GM12878 (cell line): ENCODE measurements around the gene ITSN1. TPM values are rescaled to one million over a fixed set of nuclear protein-coding genes. Genes with fewer than 3 reads are reported as not detected.

Source experiments
- ATAC-seq: fragments of 200-7000 bp; cut with Tn5 transposase; 3 replicates; pipeline ENCODE4 v1.9.1; 2020; ENCODE audit warnings: mild to moderate bottlenecking, moderate library complexity
- BruUV-seq: library from RNA; stranded (reverse); fragments of 400-500 nt; replicated peaks from 2 replicates; lab custom pipeline; 2021; lab: Mats Ljungman, UMichigan
- CTCF ChIA-PET: fragments of 300-600 bp; sonication (Branson Sonifier 250); formaldehyde crosslinking; extraction: SDS; loops from one replicate; lab custom pipeline; 2021; ENCODE audit warnings: inconsistent platforms; lab: Yijun Ruan, JAX
- POLR2A ChIA-PET: fragments of 350-600 bp; formaldehyde crosslinking; extraction: SDS; loops from one replicate; lab custom pipeline; 2021; ENCODE audit warnings: inconsistent platforms; lab: Charles Lee
- RAD21 ChIA-PET: fragments of 300-600 bp; sonication (Branson Sonifier 250); formaldehyde crosslinking; loops from one replicate; lab custom pipeline; 2023; ENCODE audit warnings: antibody characterized with exemption; ENCODE audit not compliant: unreplicated experiment; lab: Charles Lee
- SMC1A ChIA-PET: fragments of 300-600 bp; sonication (Branson Sonifier 250); formaldehyde crosslinking; loops from one replicate; lab custom pipeline; 2023; ENCODE audit not compliant: unreplicated experiment, uncharacterized antibody; lab: Charles Lee
- DNase-seq: peaks from one replicate; pipeline ENCODE4 v3.0.0-alpha.2; 2011; ENCODE audit warnings: low read depth, low spot score
- FAIRE-seq: peaks from 3 replicates; lab custom pipeline; 2011; peaks lifted over from hg19 to GRCh38; lab: Jason Lieb, UNC
- H2AFZ ChIP-seq: 2 replicates; pipeline ENCODE4 v1.6.0; 2011; ENCODE audit warnings: low read depth, low read length, control low read depth; ENCODE audit not compliant: control insufficient read depth
- H3K27ac ChIP-seq: 2 replicates; pipeline ENCODE4 v1.5.1; 2011; ENCODE audit warnings: control low read depth; ENCODE audit not compliant: control insufficient read depth, insufficient read depth
- H3K27me3 ChIP-seq, 2 experiments: replicated peaks in 1 of 2; 2 replicates each; pipeline versions ENCODE4 v1.6.0 to v1.6.1; 2011; ENCODE audit warnings: low read length in 1 of 2; ENCODE audit not compliant: control insufficient read depth in 2 of 2, insufficient read depth in 2 of 2
- H3K36me3 ChIP-seq, 2 experiments: 2 replicates each; pipeline ENCODE4 v1.5.1; 2011; ENCODE audit warnings: low read length in 1 of 2; ENCODE audit not compliant: control insufficient read depth in 2 of 2, insufficient read depth in 2 of 2
- H3K4me1 ChIP-seq: 2 replicates; pipeline ENCODE4 v1.6.1; 2011; ENCODE audit warnings: mild to moderate bottlenecking, low read length, moderate library complexity, mixed read lengths; ENCODE audit not compliant: control insufficient read depth, insufficient read depth
- H3K4me2 ChIP-seq: 2 replicates; pipeline ENCODE4 v1.6.0; 2011; ENCODE audit warnings: control low read depth; ENCODE audit not compliant: control insufficient read depth, insufficient read depth
- H3K4me3 ChIP-seq: fragments of 200-600 bp; sonication (generic); 2 replicates; pipeline ENCODE4 v1.5.1; 2016
- H3K79me2 ChIP-seq: 2 replicates; pipeline ENCODE4 v1.6.0; 2011; ENCODE audit warnings: low read length; ENCODE audit not compliant: control insufficient read depth, insufficient read depth
- H3K9ac ChIP-seq: 2 replicates; pipeline ENCODE4 v1.8.0; 2011; ENCODE audit warnings: low read length, control low read depth, mixed read lengths; ENCODE audit not compliant: control insufficient read depth, insufficient read depth
- H3K9me3 ChIP-seq: replicated peaks from 3 replicates; pipeline ENCODE4 v1.5.1; 2011; ENCODE audit warnings: mild to moderate bottlenecking, low read length; ENCODE audit not compliant: control insufficient read depth, insufficient read depth
- H4K20me1 ChIP-seq: 2 replicates; pipeline ENCODE4 v1.6.0; 2011; ENCODE audit not compliant: control insufficient read depth, insufficient read depth
- BMI1 ChIP-seq: fragments of 450-650 bp; IDR thresholded peaks from 2 replicates; pipeline ENCODE4 v1.6.1; 2016; ENCODE audit warnings: mild to moderate bottlenecking, moderate library complexity, borderline replicate concordance
- BRCA1 ChIP-seq: IDR thresholded peaks from 2 replicates; pipeline ENCODE4 v1.6.1; 2011; ENCODE audit warnings: low read depth, low read length, improper control_type of control experiment
- FOS ChIP-seq: IDR thresholded peaks from 3 replicates; pipeline ENCODE4 v1.6.1; 2011; ENCODE audit warnings: borderline replicate concordance; ENCODE audit not compliant: insufficient read length; ENCODE audit errors: extremely low read depth
- IKZF2 ChIP-seq, 2 experiments: fragments of 450-650 bp; IDR thresholded peaks; 2 replicates each; pipeline ENCODE4 v1.6.1; 2017; ENCODE audit warnings: mild to moderate bottlenecking in 2 of 2, moderate library complexity in 2 of 2
- NFYB ChIP-seq: IDR thresholded peaks from 2 replicates; pipeline ENCODE4 v1.6.1; 2011; ENCODE audit warnings: low read depth, mild to moderate bottlenecking, low read length, improper control_type of control experiment, moderate library complexity; ENCODE audit not compliant: insufficient read depth
- POLR2A ChIP-seq: IDR thresholded peaks from 2 replicates; pipeline ENCODE4 v1.6.1; 2011; ENCODE audit warnings: low read depth, mild to moderate bottlenecking, low read length
- POLR2AphosphoS5 ChIP-seq: IDR thresholded peaks from 2 replicates; pipeline ENCODE4 v1.6.1; 2011; ENCODE audit warnings: mild to moderate bottlenecking, low read length, inconsistent platforms
- POU2F2 ChIP-seq: IDR thresholded peaks from 3 replicates; pipeline ENCODE4 v1.6.1; 2011; ENCODE audit warnings: low read depth, mild to moderate bottlenecking, low read length, borderline replicate concordance
- RFX5 ChIP-seq: IDR thresholded peaks from 2 replicates; pipeline ENCODE4 v1.6.1; 2011; ENCODE audit warnings: low read depth, low read length, improper control_type of control experiment
- SMARCA5 ChIP-seq: fragments of 450-650 bp; IDR thresholded peaks from 2 replicates; pipeline ENCODE4 v1.6.1; 2017; ENCODE audit warnings: mild to moderate bottlenecking
- TCF3 ChIP-seq: IDR thresholded peaks from 2 replicates; pipeline ENCODE4 v1.6.1; 2012; ENCODE audit warnings: low read depth, mild to moderate bottlenecking, low read length, borderline replicate concordance; ENCODE audit not compliant: insufficient read depth
- ZNF274 ChIP-seq: IDR thresholded peaks from one replicate; pipeline ENCODE4 v1.8.0; 2011; ENCODE audit not compliant: insufficient read length, insufficient read depth
- WGBS: methylation state at CpG from one replicate; pipeline ENCODE4 v1.1.6; 2016; ENCODE audit warnings: low lambda C conversion rate; ENCODE audit not compliant: insufficient replicate concordance, insufficient coverage; ENCODE audit errors: missing lambda C conversion rate; 5-methylcytosine and 5-hydroxymethylcytosine counted together
- in situ Hi-C: fragments of 300-500 bp; cut with MboI; formaldehyde crosslinking; loops from 9 replicates; pipeline ENCODE4 v1.14.3; 2018; ENCODE audit warnings: mixed read lengths
- intact Hi-C: fragments of 100-400 bp; cut with micrococcal nuclease; formaldehyde crosslinking; loops from one replicate; pipeline ENCODE4 v1.14.2; 2022; ENCODE audit not compliant: unreplicated experiment
- polyA plus RNA-seq, 11 experiments: library from polyadenylated mRNA; depleted of rRNA in 4 of 11; unstranded in 6 of 11; stranded (reverse) in 5 of 11; fragments of >200 nt; fragmentation: Nextera tagmentation in 4 of 11; fragmentation: Illumina TruSeq in 1 of 11; extraction: Ambion mirVana in 4 of 11; extraction: Trizol in 1 of 11; gene quantifications; 1 replicate in 1 of 11; 2 replicates in 10 of 11; pipeline versions ENCODE4 v1.2.1 to v1.2.3, GENCODE V29; 2011 to 2016; ENCODE audit warnings: inconsistent platforms in 2 of 11, missing spikeins in 2 of 11, low read depth in 1 of 11
- total RNA-seq, 4 experiments: library from RNA; depleted of rRNA in 3 of 4; stranded (reverse); fragments of >200 nt in 3 of 4; fragmentation: Illumina TruSeq in 1 of 4; extraction: Trizol in 1 of 4; gene quantifications; 2 replicates each; pipeline versions ENCODE4 v1.2.1 to v1.2.3, GENCODE V29; 2013 to 2021
- TF ChIP-seq, protein P1 (sequence below): fragments of 150-350 bp; IDR thresholded peaks from 2 replicates; pipeline ENCODE4 v1.6.1; 2014; ENCODE audit warnings: mild to moderate bottlenecking, low read depth, low read length

ITSN1 gene
- total and polyA plus RNA-seq, 10 of the 15 experiments (the other 5 are each of a cell fraction or from before 2014, with no cell fraction given), result 0.89 to 10.6 (median 4.8) TPM

DNA sequence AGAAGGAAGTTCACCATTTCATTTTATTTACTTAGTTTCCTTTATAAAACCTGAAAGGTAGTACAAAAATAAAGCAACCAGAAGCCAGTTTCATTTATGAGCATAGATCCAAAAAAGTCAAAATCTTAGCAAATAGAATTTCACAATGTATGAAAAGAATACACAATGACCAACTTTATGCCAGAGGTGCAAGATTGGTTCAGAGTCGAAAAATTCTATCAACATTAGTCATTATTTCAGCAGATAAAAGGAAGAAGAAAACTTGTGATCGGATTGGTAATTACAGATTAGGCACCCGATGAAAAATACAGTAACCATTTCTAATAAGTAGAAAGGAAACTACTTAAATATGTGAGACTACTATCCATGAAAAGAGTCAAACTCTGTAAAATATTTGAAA is 89.1 kb downstream of the ITSN1 start:
- in situ Hi-C loops, result no loop called here
- H3K79me2 ChIP-seq, result no peaks in the 10 kb centered on the region
- BruUV-seq, result no TSS peak
- H3K4me3 ChIP-seq, result no peak overlapping the region
- no peaks in the 10 kb centered on the region for H3K36me3 ChIP-seq
- TF ChIP-seq ZNF274, result no peak
- TF ChIP-seq RFX5, result no peak
- TF ChIP-seq NFYB, result no peak
- no peak for TF ChIP-seq IKZF2 (IDR thresholded peaks at IDR 0.05)
- TF ChIP-seq, protein P1, sequence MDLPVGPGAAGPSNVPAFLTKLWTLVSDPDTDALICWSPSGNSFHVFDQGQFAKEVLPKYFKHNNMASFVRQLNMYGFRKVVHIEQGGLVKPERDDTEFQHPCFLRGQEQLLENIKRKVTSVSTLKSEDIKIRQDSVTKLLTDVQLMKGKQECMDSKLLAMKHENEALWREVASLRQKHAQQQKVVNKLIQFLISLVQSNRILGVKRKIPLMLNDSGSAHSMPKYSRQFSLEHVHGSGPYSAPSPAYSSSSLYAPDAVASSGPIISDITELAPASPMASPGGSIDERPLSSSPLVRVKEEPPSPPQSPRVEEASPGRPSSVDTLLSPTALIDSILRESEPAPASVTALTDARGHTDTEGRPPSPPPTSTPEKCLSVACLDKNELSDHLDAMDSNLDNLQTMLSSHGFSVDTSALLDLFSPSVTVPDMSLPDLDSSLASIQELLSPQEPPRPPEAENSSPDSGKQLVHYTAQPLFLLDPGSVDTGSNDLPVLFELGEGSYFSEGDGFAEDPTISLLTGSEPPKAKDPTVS, result no peak
- TF ChIP-seq BMI1, result no peak
- no peak for TF ChIP-seq POLR2AphosphoS5
- no peak for TF ChIP-seq SMARCA5
- TF ChIP-seq BRCA1, result no peak
- no peak for TF ChIP-seq FOS
- no peak for TF ChIP-seq POLR2A
- no peak for TF ChIP-seq TCF3
- no peak for TF ChIP-seq POU2F2
- TF ChIP-seq, all 136 proteins: peak for 0
- H3K4me2 ChIP-seq, result no peak overlapping the region
- DNase-seq (no peak), FAIRE-seq (no peak), ATAC-seq (no peak)
- ChIA-PET CTCF (no interaction called here), POLR2A (no interaction called here), SMC1A (no interaction called here), RAD21 (no interaction called here)
- no peaks in the 10 kb centered on the region for H3K4me1 ChIP-seq
- no peaks in the 10 kb centered on the region for H4K20me1 ChIP-seq
- H3K9me3 ChIP-seq, result no peaks in the 10 kb centered on the region
- intact Hi-C loops, result no loop called here
- no peak overlapping the region for H2AFZ ChIP-seq
- no peaks in the 10 kb centered on the region for H3K27me3 ChIP-seq
- no peak overlapping the region for H3K9ac ChIP-seq
- no peak overlapping the region for H3K27ac ChIP-seq
- WGBS, result 62% methylated on average over 3 of the region's 3 CpGs
